HepG2 (cell line): Measurements from ENCODE around the gene TNFRSF25. TPM values are rescaled to one million over a fixed set of nuclear protein-coding genes. Genes with fewer than 3 reads are reported as not detected.

Source experiments
- ATAC-seq: fragments of 200-7000 bp; cut with Tn5 transposase; 3 replicates; pipeline ENCODE4 v1.9.1; 2020; ENCODE audit warnings: mild to moderate bottlenecking, moderate library complexity
- BruUV-seq: library from RNA; stranded (reverse); fragments of 400-500 nt; replicated peaks from 2 replicates; lab custom pipeline; 2021; lab: Mats Ljungman, UMichigan
- CTCF ChIA-PET: fragments of 300-600 bp; formaldehyde crosslinking; extraction: SDS; loops from one replicate; lab custom pipeline; 2021; ENCODE audit warnings: low total read pairs, inconsistent platforms, low intra/inter-chr PET ratio; lab: Yijun Ruan, JAX
- POLR2A ChIA-PET: fragments of 350-600 bp; sonication (Branson Sonifier 250); formaldehyde crosslinking; loops from one replicate; lab custom pipeline; 2020; ENCODE audit warnings: antibody characterized with exemption, inconsistent platforms; lab: Yijun Ruan, JAX
- DNase-seq: peaks from one replicate; pipeline ENCODE4 v3.0.0-alpha.2; 2015; ENCODE audit warnings: low spot score
- FAIRE-seq: peaks from 3 replicates; lab custom pipeline; 2011; peaks lifted over from hg19 to GRCh38; lab: Jason Lieb, UNC
- H2AFZ ChIP-seq: one replicate; pipeline ENCODE4 v1.6.1; 2011; ENCODE audit warnings: low read length, inconsistent platforms
- H3K27ac ChIP-seq: fragments of 300-600 bp; 3 replicates; pipeline ENCODE4 v1.8.0; 2011; ENCODE audit warnings: mixed run types, mild to moderate bottlenecking, mixed read lengths, low read length, inconsistent platforms; ENCODE audit not compliant: insufficient read depth; ENCODE audit errors: extremely low read length
- H3K27me3 ChIP-seq, 2 experiments: fragments of 200-600 bp in 1 of 2; 2 replicates in 1 of 2; 3 replicates in 1 of 2; pipeline versions ENCODE4 v1.6.0 to v1.8.0; 2011; ENCODE audit warnings: low read length in 2 of 2, mild to moderate bottlenecking in 2 of 2, moderate library complexity in 2 of 2, inconsistent platforms in 1 of 2; ENCODE audit not compliant: insufficient read depth in 2 of 2, control insufficient read depth in 1 of 2
- H3K36me3 ChIP-seq, 2 experiments: fragments of 200-600 bp in 1 of 2; replicated peaks in 1 of 2; 2 replicates in 1 of 2; 3 replicates in 1 of 2; pipeline versions ENCODE4 v1.5.1 to v1.8.0; 2011; ENCODE audit warnings: low read length in 2 of 2, inconsistent platforms in 1 of 2; ENCODE audit not compliant: insufficient read depth in 2 of 2, control insufficient read depth in 1 of 2
- H3K4me1 ChIP-seq: 2 replicates; pipeline ENCODE4 v1.5.1; 2012; ENCODE audit warnings: low read length, inconsistent platforms; ENCODE audit not compliant: insufficient read depth
- H3K4me2 ChIP-seq: 2 replicates; pipeline ENCODE4 v1.6.0; 2011; ENCODE audit warnings: low read depth, low read length, inconsistent platforms
- H3K4me3 ChIP-seq, 3 experiments: fragments of 200-600 bp in 1 of 3; sonication (generic), shearing (Covaris generic) in 1 of 3; replicated peaks in 1 of 3; 2 replicates each; pipeline ENCODE4 v1.5.1; 2011 to 2016; ENCODE audit warnings: low read length in 3 of 3, inconsistent platforms in 2 of 3, low read depth in 2 of 3, mild to moderate bottlenecking in 2 of 3, control low read depth in 1 of 3, mixed read lengths in 1 of 3; ENCODE audit not compliant: insufficient read depth in 1 of 3
- H3K79me2 ChIP-seq: one replicate; pipeline ENCODE4 v1.6.1; 2011; ENCODE audit warnings: low read length, inconsistent platforms; ENCODE audit not compliant: insufficient read depth
- H3K9ac ChIP-seq: 2 replicates; pipeline ENCODE4 v1.6.0; 2011; ENCODE audit warnings: mild to moderate bottlenecking, low read depth, low read length, inconsistent platforms; ENCODE audit not compliant: insufficient read depth
- H3K9me3 ChIP-seq: 2 replicates; pipeline ENCODE4 v1.5.1; 2012; ENCODE audit warnings: mild to moderate bottlenecking, low read length
- H4K20me1 ChIP-seq: 2 replicates; pipeline ENCODE4 v1.6.0; 2011; ENCODE audit warnings: inconsistent platforms, mild to moderate bottlenecking, low read length, moderate library complexity; ENCODE audit not compliant: insufficient read depth
- SMAD1 ChIP-seq: sonication (generic); formaldehyde crosslinking; IDR thresholded peaks from 2 replicates; pipeline ENCODE4 v1.4.0; 2020; ENCODE audit warnings: missing genetic modification reagents, low read depth, mild to moderate bottlenecking, borderline replicate concordance
- ZBTB38 ChIP-seq: sonication (generic); formaldehyde crosslinking; IDR thresholded peaks from 2 replicates; pipeline ENCODE4 v1.5.1; 2020; ENCODE audit warnings: mild to moderate bottlenecking, missing genetic modification reagents
- ZMYM3 ChIP-seq: sonication (generic); formaldehyde crosslinking; IDR thresholded peaks from 2 replicates; pipeline ENCODE4 v1.5.1; 2020; ENCODE audit warnings: mild to moderate bottlenecking, missing genetic modification reagents
- ZNF629 ChIP-seq: sonication (generic); formaldehyde crosslinking; conservative IDR thresholded peaks from 2 replicates; pipeline ENCODE4 v1.5.0; 2020; ENCODE audit warnings: missing genetic modification reagents
- ZSCAN9 ChIP-seq: IDR thresholded peaks from 2 replicates; pipeline ENCODE4 v1.6.1; 2016; ENCODE audit warnings: borderline replicate concordance
- WGBS: methylation state at CpG from one replicate; pipeline ENCODE4 v1.1.6; 2017; ENCODE audit warnings: low lambda C conversion rate; 5-methylcytosine and 5-hydroxymethylcytosine counted together
- in situ Hi-C: cut with HindIII; loops from 2 replicates; pipeline ENCODE4 v1.10.0; 2017; ENCODE audit warnings: low pct_unique_long_range_greater_than_20kb; ENCODE audit not compliant: extremely low pct_ligation_motif_present
- intact Hi-C: fragments of 100-400 bp; cut with micrococcal nuclease; formaldehyde crosslinking; loops from one replicate; pipeline ENCODE4 v1.10.0; 2022; ENCODE audit not compliant: unreplicated experiment
- polyA plus RNA-seq, 8 experiments: library from polyadenylated mRNA; depleted of rRNA in 3 of 8; stranded (reverse) in 7 of 8; unstranded in 1 of 8; fragments of >200 nt; fragmentation: Illumina TruSeq in 4 of 8; extraction: Trizol in 4 of 8; gene quantifications; 2 replicates each; pipeline versions ENCODE4 v1.2.1 to v1.2.3, GENCODE V29; 2011 to 2016; ENCODE audit warnings: low read depth in 4 of 8, missing spikeins in 1 of 8, mixed read lengths in 1 of 8; ENCODE audit not compliant: insufficient read depth in 1 of 8
- total RNA-seq, 5 experiments: library from RNA; depleted of rRNA; stranded (reverse); fragments of >200 nt; fragmentation: Illumina TruSeq; extraction: Trizol; gene quantifications; 2 replicates each; pipeline ENCODE4 v1.2.3, GENCODE V29; 2016; ENCODE audit warnings: low read depth in 1 of 5

Gene TNFRSF25
- total and polyA plus RNA-seq, 2 of the 13 experiments (the other 11 are each of a cell fraction or from before 2014, with no cell fraction given) = 1.4 to 1.5 TPM

GRCh38 chr1:6488602-6489382 lies 22.8 kb upstream of the TNFRSF25 start:
- H3K9ac ChIP-seq = no peak overlapping the region
- no peak for TF ChIP-seq SMAD1 (CRISPR knock-in tag)
- peak; percentile 53; the same call in 1 of the 2 replicates for TF ChIP-seq ZBTB38 (CRISPR knock-in tag)
- ATAC-seq (no peak), FAIRE-seq (no peak), DNase-seq (no peak)
- BruUV-seq = no TSS peak
- POLR2A ChIA-PET = interaction anchor here (2.7 to 2.9 kb wide), 2 partner anchors 11 to 24 kb away, joined by 8 to 13 read pairs; no protein-coding TSS in a partner anchor
- peaks cover 52% of the 10 kb centered on the region for H3K4me1 ChIP-seq
- peak overlapping the region; percentile 97 for H3K4me2 ChIP-seq
- H3K9me3 ChIP-seq = no peaks in the 10 kb centered on the region
- no peak overlapping the region for H2AFZ ChIP-seq
- H3K4me3 ChIP-seq = peak overlapping the region in 1 of 3 experiments; percentile 99; a peak in 1 of 6 replicates
- H3K27ac ChIP-seq = no peak overlapping the region
- in situ Hi-C loops (loop anchor here (25.0 kb wide), 1 partner anchor 724 kb away; no protein-coding TSS in a partner anchor), intact Hi-C loops (loop anchor here (5.0 kb wide), 1 partner anchor 159 kb away; no protein-coding TSS in a partner anchor)
- no peaks in the 10 kb centered on the region for H3K36me3 ChIP-seq
- CTCF ChIA-PET = interaction anchor here (1.2 kb wide), 1 partner anchor 35 kb away, joined by 5 read pairs; no protein-coding TSS in a partner anchor
- no peaks in the 10 kb centered on the region for H3K79me2 ChIP-seq
- 87% methylated on average over 4 of the region's 13 CpGs for whole genome bisulfite sequencing
- no peaks in the 10 kb centered on the region for H4K20me1 ChIP-seq
- peaks cover 0 to 3% of the 10 kb centered on the region in 2 experiments; a peak in 1 of 5 replicates for H3K27me3 ChIP-seq

GRCh38 chr1:6487804-6488484 lies 22.0 kb upstream of the TNFRSF25 start:
- 60% methylated on average over 14 of the region's 14 CpGs for WGBS
- no peaks in the 10 kb centered on the region for H3K79me2 ChIP-seq
- H3K36me3 ChIP-seq = no peaks in the 10 kb centered on the region
- ChIA-PET POLR2A (no interaction called here), CTCF (interaction anchor here (1.2 kb wide), 1 partner anchor 36 kb away, joined by 5 read pairs; no protein-coding TSS in a partner anchor)
- H3K4me3 ChIP-seq = no peak overlapping the region
- ATAC-seq (no peak), FAIRE-seq (no peak), DNase-seq (no peak)
- peaks cover 52% of the 10 kb centered on the region for H3K4me1 ChIP-seq
- no peaks in the 10 kb centered on the region for H3K9me3 ChIP-seq
- H2AFZ ChIP-seq = no peak overlapping the region
- no peak overlapping the region for H3K9ac ChIP-seq
- H3K4me2 ChIP-seq = no peak overlapping the region
- peaks cover 0 to 3% of the 10 kb centered on the region in 2 experiments; a peak in 1 of 5 replicates for H3K27me3 ChIP-seq
- no TSS peak for BruUV-seq
- intact Hi-C loops (loop anchor here (5.0 kb wide), 1 partner anchor 159 kb away; no protein-coding TSS in a partner anchor), in situ Hi-C loops (loop anchor here (25.0 kb wide), 1 partner anchor 724 kb away; no protein-coding TSS in a partner anchor)
- 0 out of 2 replicates have a peak, but pooled peaks have one; percentile 22 for TF ChIP-seq ZMYM3 (CRISPR knock-in tag)
- no peak for TF ChIP-seq ZSCAN9 (CRISPR knock-in tag)
- peak; percentile 71 for TF ChIP-seq ZNF629 (CRISPR knock-in tag)
- H4K20me1 ChIP-seq = no peaks in the 10 kb centered on the region
- no peak overlapping the region for H3K27ac ChIP-seq
